T-helper 1 cell treated with Interleukin-12 subunit alpha and Interleukin-12 subunit beta and Interleukin-4 antibody, amounts not matched to agents 30 ng/mL and 1 ng/mL, for 36 hours (primary cell): Measurements from ENCODE around the gene ANKRD2. TPM values are rescaled to one million over a fixed set of nuclear protein-coding genes. Genes with fewer than 3 reads are reported as not detected.
"Not testable (repeated sequence)": the region's sequence is repeated elsewhere in the genome, so short reads cannot be mapped to it uniquely, and the experiment has no call there.

Source experiments
- intact Hi-C: fragments of 100-400 bp; cut with micrococcal nuclease; formaldehyde crosslinking; loops from one replicate; pipeline ENCODE4 v1.15.1; 2024
- total RNA-seq: library from RNA; stranded (reverse); gene quantifications from 2 replicates; pipeline ENCODE4 v1.2.3, GENCODE V29; 2022

The ANKRD2 gene
- total RNA-seq, 1 donor from 2014 or later: not detected

DNA sequence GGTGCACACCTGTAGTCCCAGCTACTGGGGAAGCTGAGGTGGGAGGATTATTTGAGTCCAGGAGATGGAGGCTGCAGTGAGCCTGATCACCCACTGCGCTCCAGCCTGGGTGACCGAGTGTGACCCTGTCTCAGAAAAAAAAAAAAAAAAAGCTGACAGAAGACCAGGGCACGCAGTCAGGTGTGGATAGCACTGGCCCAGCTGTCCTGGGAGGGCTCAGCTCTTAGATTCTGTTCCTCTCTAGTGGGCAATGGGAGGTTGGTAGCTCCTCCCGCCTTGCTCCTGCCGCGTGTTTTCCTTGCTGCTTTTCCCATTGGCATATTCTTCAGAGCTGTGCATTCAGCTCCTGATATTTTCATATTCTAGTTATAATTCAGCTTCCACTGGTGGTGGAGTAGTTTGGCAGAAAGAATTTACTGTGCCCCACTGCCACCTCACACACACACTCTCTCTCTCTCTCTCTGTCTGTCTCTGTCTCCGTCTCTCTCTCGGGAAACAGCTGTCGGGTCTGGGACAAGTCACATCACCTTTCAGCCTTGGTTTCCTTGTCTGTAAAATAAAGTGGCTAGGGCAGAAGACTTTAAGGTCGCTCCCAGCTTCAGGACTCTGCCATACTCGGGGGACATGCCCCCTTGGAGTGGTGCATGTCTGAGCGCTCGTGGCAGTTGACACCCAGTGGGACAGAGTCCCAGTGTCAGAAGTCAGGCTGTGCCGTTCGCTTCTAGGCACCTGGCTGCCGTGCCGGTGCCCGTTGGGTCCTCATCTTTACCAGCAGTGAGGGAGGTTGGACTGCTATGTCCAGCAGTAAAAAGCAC is 25.9 kb upstream of the ANKRD2 start:
- intact Hi-C loops: no loop called here

- intact Hi-C loops: no loop called here
These were observed 25.3 kb upstream of the ANKRD2 start for GRCh38 chr10:97547271-97547600.

- intact Hi-C loops: no loop called here
These were observed 24.6 kb upstream of the ANKRD2 start for GRCh38 chr10:97547962-97548361.

- intact Hi-C loops: no loop called here
These were observed 23.6 kb upstream of the ANKRD2 start for GRCh38 chr10:97548828-97549455.

- intact Hi-C loops: no loop called here
These were observed 22.8 kb upstream of the ANKRD2 start for GRCh38 chr10:97549587-97550322.

DNA sequence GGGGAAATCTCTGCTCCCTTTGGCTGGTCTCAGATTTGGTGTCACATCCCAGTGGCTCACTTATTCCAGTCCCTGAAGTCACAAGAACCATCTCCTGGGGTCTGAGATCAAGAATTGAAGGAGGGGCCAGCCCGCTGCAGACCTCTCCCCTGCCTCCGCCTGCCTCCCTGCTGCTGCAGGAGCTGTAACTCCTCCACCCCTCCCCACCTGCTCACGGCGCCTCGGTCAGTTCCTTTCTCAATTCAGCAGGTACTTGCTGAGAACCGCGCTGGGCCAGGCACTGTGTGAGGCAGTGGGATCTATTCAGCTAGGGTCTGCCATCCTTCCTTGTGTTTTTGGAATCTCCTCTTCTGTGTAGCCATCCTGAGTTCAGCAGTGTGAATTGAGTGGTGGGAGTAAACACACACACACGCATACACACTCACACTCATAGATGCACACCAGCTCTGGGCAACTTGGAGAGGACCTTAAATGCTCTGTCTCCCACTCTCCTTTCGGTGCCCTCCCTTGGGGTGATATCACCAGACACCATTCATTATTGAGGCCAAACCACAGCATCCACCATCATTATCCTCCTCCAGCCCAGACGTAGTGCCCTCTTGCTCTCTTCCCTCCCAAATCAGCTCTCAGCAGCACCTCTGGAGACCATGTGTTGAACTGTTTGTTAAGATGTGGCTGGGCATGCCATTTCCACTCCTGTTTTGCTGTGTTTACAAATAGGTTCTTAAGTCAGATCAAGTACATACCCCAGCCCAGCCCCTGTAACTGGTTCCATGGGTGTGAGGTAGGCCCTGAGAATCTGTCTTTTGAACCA is 22.0 kb upstream of the ANKRD2 start:
- intact Hi-C loops: no loop called here

DNA sequence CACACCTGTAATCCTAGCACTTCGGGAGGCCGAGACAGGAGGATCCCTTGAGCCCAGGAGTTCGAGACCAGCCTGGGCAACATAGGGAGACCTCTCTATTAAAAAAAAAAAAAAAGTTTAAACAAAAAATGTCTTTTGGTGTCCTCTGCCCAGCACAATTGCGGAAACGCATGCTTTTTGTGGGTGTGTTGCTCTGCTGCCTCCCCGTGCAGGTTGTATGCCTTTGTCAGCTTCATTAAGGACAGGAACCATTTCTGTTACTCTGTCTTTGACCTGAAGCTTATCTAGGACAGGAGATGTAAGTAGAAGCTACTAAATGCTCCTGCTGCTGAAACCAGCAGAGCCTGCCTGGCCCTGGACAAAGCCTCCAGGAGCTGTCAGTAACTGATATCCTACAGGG is 21.3 kb upstream of the ANKRD2 start:
- intact Hi-C loops: no loop called here

DNA sequence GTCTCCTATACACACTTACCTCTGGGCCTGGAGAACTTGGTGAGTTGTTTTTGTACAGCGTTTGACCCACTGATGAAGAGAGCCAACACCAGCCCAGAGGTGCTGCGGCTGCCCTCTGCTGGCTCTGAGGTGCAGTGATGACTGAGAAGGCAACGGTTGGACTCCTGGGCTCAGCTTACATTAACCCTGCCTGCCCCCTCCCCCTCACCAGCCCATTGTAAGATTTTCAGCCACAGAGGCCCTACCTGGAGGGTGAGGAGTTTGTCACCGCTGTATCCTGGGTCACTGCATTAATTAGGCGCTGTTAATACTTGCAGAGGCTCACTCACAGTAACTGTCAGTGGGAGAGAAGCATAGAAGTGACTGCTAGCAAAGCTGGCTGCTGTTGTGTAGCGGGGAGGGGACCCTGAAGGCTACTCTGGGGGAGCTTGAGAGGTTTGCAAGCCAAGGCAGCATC is 19.0 kb upstream of the ANKRD2 start:
- intact Hi-C loops: loop anchor here (1.0 to 2.0 kb wide), 5 partner anchors 19 to 275 kb away; partner anchors contain the start of genes MMS19 and UBTD1

GRCh38 chr10:97554336-97554735 is 18.2 kb upstream of the ANKRD2 start:
- intact Hi-C loops: not testable (repeated sequence)

DNA sequence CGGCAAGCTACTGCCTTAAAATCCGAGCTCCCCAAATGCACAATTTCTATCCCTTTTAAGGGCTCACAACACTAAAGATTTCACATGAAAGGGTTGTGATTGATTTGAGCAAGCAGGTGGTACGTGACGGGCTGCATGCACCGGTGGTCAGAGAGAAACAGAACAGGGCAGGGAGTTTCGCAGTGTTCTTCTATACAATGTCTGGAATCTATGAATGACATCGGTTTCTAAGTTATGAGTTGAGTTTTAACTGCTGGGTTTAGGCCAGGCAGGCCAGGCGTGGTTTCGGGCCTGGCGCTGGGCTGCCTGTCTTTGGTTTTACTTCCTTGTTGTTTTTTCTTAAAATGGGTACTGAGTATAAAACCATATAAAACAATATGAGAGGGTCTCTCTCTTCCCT is 17.0 kb upstream of the ANKRD2 start:
- intact Hi-C loops: not testable (repeated sequence)

GRCh38 chr10:97560731-97561381 is 11.7 kb upstream of the ANKRD2 start:
- intact Hi-C loops: not testable (repeated sequence)

GRCh38 chr10:97561386-97562077 is 11.0 kb upstream of the ANKRD2 start:
- intact Hi-C loops: not testable (repeated sequence)

- intact Hi-C loops: not testable (repeated sequence)
These were observed 10.2 kb upstream of the ANKRD2 start for GRCh38 chr10:97562329-97562728.

- intact Hi-C loops: no loop called here
These were observed 9.2 kb upstream of the ANKRD2 start for GRCh38 chr10:97563337-97563736.

GRCh38 chr10:97564776-97565175 is 7.8 kb upstream of the ANKRD2 start:
- intact Hi-C loops: no loop called here

DNA sequence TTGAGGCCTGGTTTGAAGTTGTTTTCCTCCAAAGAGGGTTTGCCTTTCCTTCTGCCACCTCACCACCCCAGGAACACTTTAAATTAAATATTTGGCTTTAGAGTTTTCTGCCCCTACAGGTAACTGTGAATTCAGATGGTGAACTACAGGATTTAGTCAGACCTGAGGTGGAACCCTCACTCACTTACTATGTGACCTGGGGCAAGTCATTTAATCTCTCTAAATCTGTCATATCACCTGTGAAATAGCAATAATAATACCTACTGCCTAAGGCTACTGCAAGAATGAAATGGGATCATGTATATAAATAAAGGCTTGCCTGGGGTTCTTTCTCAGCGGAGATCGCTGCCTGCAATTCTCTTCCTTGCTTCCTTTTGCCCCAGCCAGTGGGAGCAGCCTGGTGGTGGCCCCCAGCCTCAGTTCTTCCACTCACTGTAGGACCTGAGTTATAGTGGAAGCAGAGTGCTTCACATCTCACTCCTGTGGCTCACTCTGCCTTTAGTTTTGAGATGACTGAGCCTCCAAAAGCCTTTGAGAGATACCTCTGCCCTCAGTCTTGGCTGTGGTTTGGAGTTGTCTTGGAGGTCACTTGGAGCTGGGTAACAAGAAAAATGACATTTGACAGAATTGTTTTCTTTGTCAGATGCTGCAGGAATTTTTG is 6.1 kb upstream of the ANKRD2 start:
- intact Hi-C loops: no loop called here

- intact Hi-C loops: no loop called here
These were observed 4.7 kb upstream of the ANKRD2 start for GRCh38 chr10:97567891-97568290.

GRCh38 chr10:97570146-97570788 is 2.3 kb upstream of the ANKRD2 start:
- intact Hi-C loops: no loop called here
